ENCODE measurements around the gene FREM1. TPM values are rescaled to one million over a fixed set of nuclear protein-coding genes. Genes with fewer than 3 reads are reported as not detected.

Gene FREM1
- total RNA-seq, 1 experiment from 2014 or later, result 1.2 TPM

GRCh38 chr9:14863402-14863801 lies 46.8 kb downstream of the FREM1 start:
- H3K9me2 ChIP-seq (replicated peaks; ENCODE audit: low read length), result no peaks in the 10 kb centered on the region
- TF ChIP-seq EZH2 (IDR thresholded peaks at IDR 0.05; ENCODE audit: low read length, unreplicated experiment), result no peak
- H2AFZ ChIP-seq (ENCODE audit: low read length), result no peak overlapping the region
- ChIA-PET CTCF (no interaction called here), POLR2A (ENCODE audit: unreplicated experiment) (no interaction called here)
- no peaks in the 10 kb centered on the region for H3K36me3 ChIP-seq (ENCODE audit: low read depth, low read length)
- DNase-seq, result no peak
- no peak overlapping the region for H3K27ac ChIP-seq (ENCODE audit: low read length)
- no peak overlapping the region for H3K4me2 ChIP-seq (ENCODE audit: low read length)
- H4K20me1 ChIP-seq (ENCODE audit: low read length), result no peaks in the 10 kb centered on the region
- H3K4me1 ChIP-seq (ENCODE audit: insufficient read depth, low read length), result no peaks in the 10 kb centered on the region
- intact Hi-C loops (cut with micrococcal nuclease), result no loop called here
- H3F3A ChIP-seq (ENCODE audit: low read length, unreplicated experiment), result no peaks in the 10 kb centered on the region
- H3K27me3 ChIP-seq (ENCODE audit: low read length), result no peaks in the 10 kb centered on the region
- no peaks in the 10 kb centered on the region for H3K79me2 ChIP-seq (ENCODE audit: low read length)
- H3K9me3 ChIP-seq (ENCODE audit: low read length), result no peaks in the 10 kb centered on the region
- no peak overlapping the region for H3K9ac ChIP-seq (ENCODE audit: low read length)
- no TSS peak for BruUV-seq (replicated peaks)
- no peak overlapping the region for H3K4me3 ChIP-seq (ENCODE audit: low read length)
- no peak for ATAC-seq

DNA sequence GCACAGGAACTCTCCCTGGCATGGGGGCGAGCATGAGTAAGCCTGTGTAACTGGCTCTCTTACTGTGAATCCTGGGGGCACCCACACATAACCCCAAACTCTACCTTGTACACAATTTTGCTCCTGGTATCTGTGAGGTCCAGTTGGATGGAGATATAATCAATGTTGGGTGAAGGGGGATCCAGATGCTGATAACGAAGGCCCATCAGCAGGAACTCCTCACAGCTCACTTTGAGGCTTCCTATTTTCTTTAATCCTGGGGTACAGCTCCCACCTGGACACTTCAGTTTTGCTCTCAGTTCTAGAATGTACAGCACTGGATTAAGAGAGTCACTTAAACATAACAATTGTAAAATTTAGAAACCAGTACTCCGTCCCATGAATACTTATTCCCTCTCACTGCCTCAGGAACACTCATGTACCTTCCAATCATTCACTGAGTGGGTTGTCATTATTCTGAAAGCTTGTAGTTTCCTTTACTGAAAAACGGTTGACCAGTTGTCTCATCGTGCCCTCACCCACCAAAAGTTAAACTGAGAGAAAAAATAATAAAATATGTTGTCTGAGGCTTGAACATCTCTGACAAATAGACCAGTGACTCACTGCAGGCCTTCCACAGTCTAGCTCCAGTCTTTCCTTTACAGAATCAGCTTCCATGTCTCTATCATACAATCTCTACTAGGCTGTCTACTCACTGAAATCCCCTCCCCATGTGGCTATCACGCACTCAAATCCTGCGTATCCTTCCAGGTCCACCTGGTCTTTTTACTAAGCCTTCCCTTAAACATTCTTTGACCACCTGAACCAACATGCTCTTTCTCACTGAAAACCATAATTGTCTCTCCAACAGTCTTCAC lies 52.6 kb downstream of the FREM1 start:
- BruUV-seq (replicated peaks), result no TSS peak
- ATAC-seq (no peak), DNase-seq (no peak)
- TF ChIP-seq EZH2 (IDR thresholded peaks at IDR 0.05; ENCODE audit: low read length, unreplicated experiment) (no peak), EZH2phosphoT487 (IDR thresholded peaks at IDR 0.05; ENCODE audit: borderline replicate concordance, low read length) (no peak)
- TF ChIP-seq, protein P1, sequence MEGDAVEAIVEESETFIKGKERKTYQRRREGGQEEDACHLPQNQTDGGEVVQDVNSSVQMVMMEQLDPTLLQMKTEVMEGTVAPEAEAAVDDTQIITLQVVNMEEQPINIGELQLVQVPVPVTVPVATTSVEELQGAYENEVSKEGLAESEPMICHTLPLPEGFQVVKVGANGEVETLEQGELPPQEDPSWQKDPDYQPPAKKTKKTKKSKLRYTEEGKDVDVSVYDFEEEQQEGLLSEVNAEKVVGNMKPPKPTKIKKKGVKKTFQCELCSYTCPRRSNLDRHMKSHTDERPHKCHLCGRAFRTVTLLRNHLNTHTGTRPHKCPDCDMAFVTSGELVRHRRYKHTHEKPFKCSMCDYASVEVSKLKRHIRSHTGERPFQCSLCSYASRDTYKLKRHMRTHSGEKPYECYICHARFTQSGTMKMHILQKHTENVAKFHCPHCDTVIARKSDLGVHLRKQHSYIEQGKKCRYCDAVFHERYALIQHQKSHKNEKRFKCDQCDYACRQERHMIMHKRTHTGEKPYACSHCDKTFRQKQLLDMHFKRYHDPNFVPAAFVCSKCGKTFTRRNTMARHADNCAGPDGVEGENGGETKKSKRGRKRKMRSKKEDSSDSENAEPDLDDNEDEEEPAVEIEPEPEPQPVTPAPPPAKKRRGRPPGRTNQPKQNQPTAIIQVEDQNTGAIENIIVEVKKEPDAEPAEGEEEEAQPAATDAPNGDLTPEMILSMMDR (conservative IDR thresholded peaks at IDR 0.05; ENCODE audit: low read depth, low read length), result no peak
- no peaks in the 10 kb centered on the region for H3K36me3 ChIP-seq (ENCODE audit: low read depth, low read length)
- CTCF ChIA-PET, result no interaction called here
- H3K9me3 ChIP-seq (ENCODE audit: low read length), result no peaks in the 10 kb centered on the region
- no peaks in the 10 kb centered on the region for H3K9me2 ChIP-seq (replicated peaks; ENCODE audit: low read length)
- no peak overlapping the region for H3K9ac ChIP-seq (ENCODE audit: low read length)
- no peaks in the 10 kb centered on the region for H3F3A ChIP-seq (ENCODE audit: low read length, unreplicated experiment)
- no peak overlapping the region for H3K27ac ChIP-seq (ENCODE audit: low read length)
- POLR2A ChIA-PET (ENCODE audit: unreplicated experiment), result no interaction called here
- no peak overlapping the region for H3K4me3 ChIP-seq (ENCODE audit: low read length)
- H3K79me2 ChIP-seq (ENCODE audit: low read length), result no peaks in the 10 kb centered on the region
- no peaks in the 10 kb centered on the region for H3K4me1 ChIP-seq (ENCODE audit: insufficient read depth, low read length)
- no peaks in the 10 kb centered on the region for H3K27me3 ChIP-seq (ENCODE audit: low read length)
- no peak overlapping the region for H3K4me2 ChIP-seq (ENCODE audit: low read length)
- no peaks in the 10 kb centered on the region for H4K20me1 ChIP-seq (ENCODE audit: low read length)
- no peak overlapping the region for H2AFZ ChIP-seq (ENCODE audit: low read length)
- intact Hi-C loops (cut with micrococcal nuclease), result no loop called here

DNA sequence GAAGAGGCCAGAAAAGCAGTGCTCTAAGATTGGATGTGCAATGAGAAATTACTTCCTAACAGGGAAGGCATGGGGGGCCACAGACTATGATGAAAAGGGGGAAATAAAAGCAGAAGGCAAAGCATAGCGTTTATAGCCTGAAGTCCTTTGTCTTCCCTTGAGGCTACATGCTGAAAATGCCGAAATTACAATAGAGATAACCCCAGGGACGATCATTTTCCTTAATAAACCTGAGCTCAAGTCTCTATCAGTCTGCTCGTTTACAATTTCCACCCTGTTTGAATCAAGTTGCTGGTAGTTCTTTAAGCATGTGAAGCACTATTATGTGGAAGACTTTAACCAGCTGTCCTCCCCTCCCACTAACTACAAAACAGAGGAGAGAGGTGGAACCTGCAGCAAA lies 60.4 kb downstream of the FREM1 start:
- no peak for TF ChIP-seq EZH2 (IDR thresholded peaks at IDR 0.05; ENCODE audit: low read length, unreplicated experiment)
- TF ChIP-seq, protein P1 (conservative IDR thresholded peaks at IDR 0.05; ENCODE audit: low read depth, low read length), result no peak
- intact Hi-C loops (cut with micrococcal nuclease), result loop anchor here (5.0 kb wide), 1 partner anchor 83 kb away; no protein-coding TSS in a partner anchor

More for the DNA sequence above, 60.4 kb downstream of the FREM1 start:
- Histone ChIP-seq H3K4me1 (ENCODE audit: insufficient read depth, low read length) (no peaks in the 10 kb centered on the region), H3K9ac (ENCODE audit: low read length) (no peak overlapping the region), H3F3A (ENCODE audit: low read length, unreplicated experiment) (no peaks in the 10 kb centered on the region), H3K27me3 (ENCODE audit: low read length) (no peaks in the 10 kb centered on the region), H3K4me3 (ENCODE audit: low read length) (no peak overlapping the region), H4K20me1 (ENCODE audit: low read length) (no peaks in the 10 kb centered on the region), H2AFZ (ENCODE audit: low read length) (no peak overlapping the region), H3K4me2 (ENCODE audit: low read length) (no peak overlapping the region), H3K9me3 (ENCODE audit: low read length) (no peaks in the 10 kb centered on the region), H3K79me2 (ENCODE audit: low read length) (no peaks in the 10 kb centered on the region), H3K36me3 (ENCODE audit: low read depth, low read length) (no peaks in the 10 kb centered on the region; the same call in 1 of the 2 replicates), H3K27ac (ENCODE audit: low read length) (no peak overlapping the region), H3K9me2 (replicated peaks; ENCODE audit: low read length) (no peaks in the 10 kb centered on the region)
- POLR2A ChIA-PET (ENCODE audit: unreplicated experiment), result no interaction called here
- ATAC-seq, result no peak
- CTCF ChIA-PET, result no interaction called here
- no peak for DNase-seq
- no TSS peak for BruUV-seq (replicated peaks)

All from PC-3 (cell line).